Adrenal gland (tissue), 5 donors: ENCODE data around the gene GUCY2C.

Source experiments
- CTCF ChIP-seq, 6 experiments: fragments of 450-650 bp in 4 of 6; fragments of 200-600 bp in 2 of 6; sonication (generic) in 1 of 6; IDR thresholded peaks; 1 replicate in 5 of 6; 2 replicates in 1 of 6; pipeline versions ENCODE4 v1.5.1 to v1.8.0; 2016 to 2021; ENCODE audit warnings: antibody characterized with exemption in 6 of 6, mild to moderate bottlenecking in 2 of 6, moderate library complexity in 1 of 6
- POLR2A ChIP-seq, 2 donors: fragments of 450-650 bp; IDR thresholded peaks; one replicate each; pipeline ENCODE4 v1.6.1; 2017; ENCODE audit warnings: antibody characterized with exemption in 2 of 2, mild to moderate bottlenecking in 2 of 2, moderate library complexity in 1 of 2
- donor health status: DM: no; HTN: no; CAD: no.

GRCh38 chr12:14700935-14701334 lies 4.5 kb upstream of the GUCY2C start:
- no peak for TF ChIP-seq CTCF (IDR thresholded peaks at IDR 0.05)
- no peak for TF ChIP-seq POLR2A (IDR thresholded peaks at IDR 0.05)
